Measurements from ENCODE around the gene SPATA6L. TPM values are rescaled to one million over a fixed set of nuclear protein-coding genes. Genes with fewer than 3 reads are reported as not detected.

Gene SPATA6L
- total and polyA plus RNA-seq, 12 donors, result 0.55 to 8.3 (median 2.8) TPM

DNA sequence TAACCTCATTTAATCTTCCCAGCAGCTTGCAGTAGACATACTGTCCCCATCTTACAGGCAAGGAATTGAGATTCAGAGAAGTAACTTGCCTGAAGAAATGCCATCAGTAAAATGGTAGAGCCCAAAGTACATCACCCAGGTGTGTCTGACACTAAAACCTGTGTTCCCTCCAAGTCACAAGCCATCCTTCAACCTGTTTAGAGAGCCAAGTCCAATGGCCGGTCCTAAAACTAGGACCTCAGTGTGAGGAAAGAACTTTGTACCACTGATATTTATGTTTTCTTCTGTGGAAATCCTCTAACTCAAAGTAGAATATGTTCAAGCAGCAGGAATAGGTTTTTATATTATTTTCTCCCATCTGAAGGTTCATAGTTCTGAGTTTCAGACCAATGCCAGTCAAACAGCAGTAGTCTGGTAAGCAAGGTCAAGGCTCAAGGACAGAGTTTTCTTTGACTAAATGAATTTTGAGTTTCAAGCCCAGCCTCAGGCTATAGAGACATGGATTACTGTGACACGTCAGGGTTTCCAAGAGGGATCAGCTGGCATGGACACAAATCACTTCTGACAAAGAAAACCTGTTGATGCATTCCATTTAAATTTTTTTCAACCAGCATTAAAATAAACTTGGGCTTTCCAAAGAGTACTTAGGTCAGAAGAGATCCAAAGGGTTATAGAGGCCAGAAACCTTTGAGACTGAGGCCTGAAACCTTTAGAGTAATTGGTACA lies 85.1 kb downstream of the SPATA6L start:
- no peaks in the 10 kb centered on the region for H3K9me3 ChIP-seq (replicated peaks in 1 of 3)
- peak in 2 of 7 donors; percentile 10 to 36 for DNase-seq
- H3K4me3 ChIP-seq, result no peak overlapping the region
- no peak for TF ChIP-seq POLR2A (IDR thresholded peaks at IDR 0.05)
- TF ChIP-seq, protein P1, sequence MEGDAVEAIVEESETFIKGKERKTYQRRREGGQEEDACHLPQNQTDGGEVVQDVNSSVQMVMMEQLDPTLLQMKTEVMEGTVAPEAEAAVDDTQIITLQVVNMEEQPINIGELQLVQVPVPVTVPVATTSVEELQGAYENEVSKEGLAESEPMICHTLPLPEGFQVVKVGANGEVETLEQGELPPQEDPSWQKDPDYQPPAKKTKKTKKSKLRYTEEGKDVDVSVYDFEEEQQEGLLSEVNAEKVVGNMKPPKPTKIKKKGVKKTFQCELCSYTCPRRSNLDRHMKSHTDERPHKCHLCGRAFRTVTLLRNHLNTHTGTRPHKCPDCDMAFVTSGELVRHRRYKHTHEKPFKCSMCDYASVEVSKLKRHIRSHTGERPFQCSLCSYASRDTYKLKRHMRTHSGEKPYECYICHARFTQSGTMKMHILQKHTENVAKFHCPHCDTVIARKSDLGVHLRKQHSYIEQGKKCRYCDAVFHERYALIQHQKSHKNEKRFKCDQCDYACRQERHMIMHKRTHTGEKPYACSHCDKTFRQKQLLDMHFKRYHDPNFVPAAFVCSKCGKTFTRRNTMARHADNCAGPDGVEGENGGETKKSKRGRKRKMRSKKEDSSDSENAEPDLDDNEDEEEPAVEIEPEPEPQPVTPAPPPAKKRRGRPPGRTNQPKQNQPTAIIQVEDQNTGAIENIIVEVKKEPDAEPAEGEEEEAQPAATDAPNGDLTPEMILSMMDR (IDR thresholded peaks at IDR 0.05), result no peak
- H3K4me1 ChIP-seq (replicated peaks in 1 of 2), result peaks cover 0 to 12% of the 10 kb centered on the region in 2 donors
- no peaks in the 10 kb centered on the region for H3K36me3 ChIP-seq (replicated peaks in 1 of 2)
- no peaks in the 10 kb centered on the region for H3K27me3 ChIP-seq
- no peak overlapping the region for H3K27ac ChIP-seq
- intact Hi-C loops (cut with DNase I), result no loop called here
- WGBS, 4 donors, result 67 to 69% (median 68%) methylated on average over 2 of the region's 2 CpGs

DNA sequence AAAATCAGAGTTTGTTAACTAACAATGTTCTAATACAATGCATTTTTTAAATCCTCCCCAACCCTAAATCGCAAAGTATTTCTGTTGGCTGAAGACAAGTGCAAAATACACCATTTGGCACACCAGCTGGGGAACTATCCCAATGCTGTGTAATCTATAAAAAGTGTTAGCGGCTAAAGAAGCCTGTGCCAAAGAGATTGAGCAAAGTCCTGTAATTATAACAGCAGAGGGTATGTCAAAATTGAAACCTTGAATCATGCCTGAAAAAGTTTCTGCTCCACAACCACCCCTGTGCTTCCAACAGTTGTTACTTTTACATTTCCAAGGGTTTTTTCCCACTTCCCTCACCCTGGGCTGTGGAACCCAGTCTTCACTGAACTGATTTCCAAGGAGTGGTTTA lies 87.3 kb downstream of the SPATA6L start:
- no peaks in the 10 kb centered on the region for H3K9me3 ChIP-seq (replicated peaks in 1 of 3)
- 78 to 91% (median 84%) methylated on average over 2 of the region's 2 CpGs for WGBS, 4 donors
- H3K36me3 ChIP-seq (replicated peaks in 1 of 2), result no peaks in the 10 kb centered on the region
- peaks cover 0 to 12% of the 10 kb centered on the region in 2 donors for H3K4me1 ChIP-seq (replicated peaks in 1 of 2)
- H3K27ac ChIP-seq, result no peak overlapping the region
- TF ChIP-seq, protein P1 (IDR thresholded peaks at IDR 0.05), result no peak
- TF ChIP-seq POLR2A (IDR thresholded peaks at IDR 0.05), result no peak
- DNase-seq, result no peak
- H3K4me3 ChIP-seq, result no peak overlapping the region
- intact Hi-C loops (cut with DNase I), result no loop called here
- no peaks in the 10 kb centered on the region for H3K27me3 ChIP-seq

DNA sequence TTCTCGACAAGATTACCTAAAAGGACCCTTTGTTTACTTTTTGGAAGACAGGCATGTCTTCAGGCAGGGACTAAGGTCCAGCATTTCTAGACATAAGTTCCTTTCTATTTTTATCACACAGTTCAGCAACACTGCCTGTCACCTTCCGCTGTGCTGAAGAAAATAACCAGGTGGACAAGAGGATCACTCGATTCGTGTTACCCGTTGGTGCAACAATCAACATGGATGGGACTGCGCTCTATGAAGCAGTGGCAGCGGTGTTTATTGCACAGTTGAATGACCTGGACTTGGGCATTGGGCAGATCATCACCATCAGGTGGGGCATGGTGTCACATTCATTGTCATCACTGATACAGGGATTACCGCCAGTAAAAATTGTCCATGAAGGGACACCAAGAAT lies 89.8 kb downstream of the SPATA6L start:
- Histone ChIP-seq H3K4me1 (replicated peaks in 1 of 2) (peaks cover 0 to 5% of the 10 kb centered on the region in 2 donors), H3K4me3 (no peak overlapping the region), H3K9me3 (replicated peaks in 1 of 3) (no peaks in the 10 kb centered on the region), H3K27me3 (no peaks in the 10 kb centered on the region), H3K27ac (no peak overlapping the region), H3K36me3 (replicated peaks in 1 of 2) (no peaks in the 10 kb centered on the region)
- WGBS, 4 donors, result 93 to 96% (median 94%) methylated on average over 8 of the region's 8 CpGs
- intact Hi-C loops (cut with DNase I), result no loop called here
- no peak for DNase-seq
- TF ChIP-seq, protein P1 (IDR thresholded peaks at IDR 0.05), result no peak
- no peak for TF ChIP-seq POLR2A (IDR thresholded peaks at IDR 0.05)

DNA sequence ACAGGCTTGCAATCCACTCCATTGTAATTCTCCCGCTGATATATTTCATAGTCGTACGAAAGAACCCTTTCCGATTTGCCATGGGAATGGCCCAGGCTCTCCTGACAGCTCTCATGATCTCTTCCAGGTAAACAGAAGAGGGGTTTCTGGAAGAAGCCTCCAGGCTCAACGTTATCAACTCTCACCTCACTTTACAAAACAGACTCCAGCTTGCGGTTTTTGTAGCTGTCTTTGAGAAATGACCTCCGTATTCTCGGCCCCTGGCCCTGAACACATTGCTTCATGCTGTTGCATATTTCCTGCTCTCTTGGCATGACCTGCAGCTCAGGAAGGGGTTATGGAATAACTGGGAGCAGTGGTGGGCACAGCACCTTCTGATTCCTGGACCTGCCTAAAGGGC lies 90.3 kb downstream of the SPATA6L start:
- no peaks in the 10 kb centered on the region for H3K27me3 ChIP-seq
- intact Hi-C loops (cut with DNase I), result no loop called here
- no peak overlapping the region for H3K4me3 ChIP-seq
- H3K9me3 ChIP-seq (replicated peaks in 1 of 3), result no peaks in the 10 kb centered on the region
- WGBS, 4 donors, result 85 to 89% (median 87%) methylated on average over 8 of the region's 8 CpGs
- no peak for DNase-seq
- H3K36me3 ChIP-seq (replicated peaks in 1 of 2), result no peaks in the 10 kb centered on the region
- peaks cover 0 to under 1% of the 10 kb centered on the region in 2 donors for H3K4me1 ChIP-seq (replicated peaks in 1 of 2)
- TF ChIP-seq, protein P1 (IDR thresholded peaks at IDR 0.05), result no peak
- no peak for TF ChIP-seq POLR2A (IDR thresholded peaks at IDR 0.05)
- no peak overlapping the region for H3K27ac ChIP-seq
